GM06990 (cell line): Measurements from ENCODE around the gene CDHR2.

Source experiments
- DNase-seq: peaks from one replicate; pipeline ENCODE4 v3.0.0-alpha.2; 2011; ENCODE audit not compliant: insufficient read length; ENCODE audit errors: extremely low read depth
- H3K27me3 ChIP-seq: replicated peaks from 2 replicates; pipeline ENCODE4 v1.6.0; 2011; ENCODE audit warnings: low read length; ENCODE audit not compliant: control insufficient read depth, insufficient read depth
- H3K36me3 ChIP-seq: 2 replicates; pipeline ENCODE4 v1.5.1; 2011; ENCODE audit warnings: low read length; ENCODE audit not compliant: control insufficient read depth, insufficient read depth
- H3K4me3 ChIP-seq: replicated peaks from 2 replicates; pipeline ENCODE4 v1.5.1; 2011; ENCODE audit warnings: low read depth, mild to moderate bottlenecking, control low read depth, low read length
- TF ChIP-seq, protein P1 (sequence below): IDR thresholded peaks from 2 replicates; pipeline ENCODE4 v1.5.1; 2011; ENCODE audit warnings: low read length, control low read depth, mild to moderate bottlenecking, inconsistent platforms; ENCODE audit not compliant: insufficient read depth, poor library complexity, severe bottlenecking

Gene CDHR2

GRCh38 chr5:176640616-176641015 lies 91.5 kb downstream of the CDHR2 start:
- DNase-seq: no peak
- Histone ChIP-seq H3K27me3 (no peaks in the 10 kb centered on the region; the same call in none of the 2 replicates), H3K36me3 (no peaks in the 10 kb centered on the region), H3K4me3 (no peak overlapping the region)
- TF ChIP-seq, protein P1, sequence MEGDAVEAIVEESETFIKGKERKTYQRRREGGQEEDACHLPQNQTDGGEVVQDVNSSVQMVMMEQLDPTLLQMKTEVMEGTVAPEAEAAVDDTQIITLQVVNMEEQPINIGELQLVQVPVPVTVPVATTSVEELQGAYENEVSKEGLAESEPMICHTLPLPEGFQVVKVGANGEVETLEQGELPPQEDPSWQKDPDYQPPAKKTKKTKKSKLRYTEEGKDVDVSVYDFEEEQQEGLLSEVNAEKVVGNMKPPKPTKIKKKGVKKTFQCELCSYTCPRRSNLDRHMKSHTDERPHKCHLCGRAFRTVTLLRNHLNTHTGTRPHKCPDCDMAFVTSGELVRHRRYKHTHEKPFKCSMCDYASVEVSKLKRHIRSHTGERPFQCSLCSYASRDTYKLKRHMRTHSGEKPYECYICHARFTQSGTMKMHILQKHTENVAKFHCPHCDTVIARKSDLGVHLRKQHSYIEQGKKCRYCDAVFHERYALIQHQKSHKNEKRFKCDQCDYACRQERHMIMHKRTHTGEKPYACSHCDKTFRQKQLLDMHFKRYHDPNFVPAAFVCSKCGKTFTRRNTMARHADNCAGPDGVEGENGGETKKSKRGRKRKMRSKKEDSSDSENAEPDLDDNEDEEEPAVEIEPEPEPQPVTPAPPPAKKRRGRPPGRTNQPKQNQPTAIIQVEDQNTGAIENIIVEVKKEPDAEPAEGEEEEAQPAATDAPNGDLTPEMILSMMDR: no peak

GRCh38 chr5:176642675-176643490 lies 93.7 kb downstream of the CDHR2 start:
- H3K36me3 ChIP-seq: no peaks in the 10 kb centered on the region
- no peaks in the 10 kb centered on the region; the same call in 1 of the 2 replicates for H3K27me3 ChIP-seq
- DNase-seq: no peak
- H3K4me3 ChIP-seq: no peak overlapping the region
- TF ChIP-seq, protein P1: no peak

DNA sequence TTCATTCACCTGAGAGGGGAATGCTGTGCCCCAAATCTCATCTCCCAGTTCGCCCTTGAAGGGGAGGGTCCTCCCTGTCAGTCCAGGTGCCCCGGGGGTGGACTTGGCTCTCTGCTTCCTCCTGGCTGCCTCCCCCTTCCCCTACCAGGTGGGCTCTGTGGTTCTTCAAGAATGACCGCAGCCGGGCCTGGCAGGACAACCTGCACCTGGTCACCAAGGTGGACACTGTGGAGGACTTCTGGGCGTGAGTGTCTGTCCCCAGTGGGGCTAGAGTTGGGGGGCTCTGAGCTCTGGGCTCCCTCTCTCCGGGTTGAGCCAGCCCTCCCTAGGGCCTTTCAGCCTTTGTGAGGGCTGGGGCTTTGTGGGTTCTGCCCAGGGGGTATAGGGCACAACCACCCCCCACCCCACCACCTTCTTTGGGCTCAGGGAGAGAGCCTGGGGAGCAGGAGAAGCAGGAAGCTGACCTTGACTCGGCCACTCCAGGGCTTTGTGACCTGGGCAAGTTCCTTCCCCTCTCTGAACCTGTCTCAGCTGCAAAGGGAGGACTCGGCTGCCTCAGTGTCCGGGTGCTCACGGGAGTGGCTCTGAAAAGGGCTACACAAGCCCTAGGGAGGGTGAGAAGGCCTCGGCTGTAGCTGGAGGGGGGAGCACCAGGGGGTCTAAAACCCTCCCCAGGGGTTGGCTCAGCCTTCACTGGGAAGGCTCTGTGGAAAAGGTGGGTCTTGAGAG lies 94.5 kb downstream of the CDHR2 start:
- H3K36me3 ChIP-seq: no peaks in the 10 kb centered on the region
- no peak for DNase-seq
- no peaks in the 10 kb centered on the region for H3K27me3 ChIP-seq
- TF ChIP-seq, protein P1: no peak
- H3K4me3 ChIP-seq: no peak overlapping the region

DNA sequence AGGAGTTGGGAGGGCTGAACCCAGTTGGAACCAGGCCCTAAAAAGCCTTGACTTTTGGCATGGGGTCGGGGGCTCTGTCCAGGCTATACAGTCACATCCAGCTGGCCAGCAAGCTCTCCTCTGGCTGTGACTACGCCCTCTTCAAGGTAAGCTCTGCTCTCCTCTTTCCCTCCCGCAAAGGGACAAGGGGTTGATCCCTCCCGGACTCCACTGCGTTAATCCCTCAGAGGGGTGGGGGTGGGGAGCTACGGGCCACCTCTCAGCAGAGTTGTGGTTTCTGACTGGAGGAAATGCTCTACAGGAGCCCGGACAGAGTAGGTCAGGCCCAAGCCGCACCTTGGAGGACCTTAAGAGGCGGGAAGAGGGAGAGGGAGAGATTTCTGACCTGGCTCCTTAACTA lies 95.2 kb downstream of the CDHR2 start:
- TF ChIP-seq, protein P1: no peak
- no peak for DNase-seq
- Histone ChIP-seq H3K4me3 (no peak overlapping the region), H3K36me3 (no peaks in the 10 kb centered on the region), H3K27me3 (no peaks in the 10 kb centered on the region)

DNA sequence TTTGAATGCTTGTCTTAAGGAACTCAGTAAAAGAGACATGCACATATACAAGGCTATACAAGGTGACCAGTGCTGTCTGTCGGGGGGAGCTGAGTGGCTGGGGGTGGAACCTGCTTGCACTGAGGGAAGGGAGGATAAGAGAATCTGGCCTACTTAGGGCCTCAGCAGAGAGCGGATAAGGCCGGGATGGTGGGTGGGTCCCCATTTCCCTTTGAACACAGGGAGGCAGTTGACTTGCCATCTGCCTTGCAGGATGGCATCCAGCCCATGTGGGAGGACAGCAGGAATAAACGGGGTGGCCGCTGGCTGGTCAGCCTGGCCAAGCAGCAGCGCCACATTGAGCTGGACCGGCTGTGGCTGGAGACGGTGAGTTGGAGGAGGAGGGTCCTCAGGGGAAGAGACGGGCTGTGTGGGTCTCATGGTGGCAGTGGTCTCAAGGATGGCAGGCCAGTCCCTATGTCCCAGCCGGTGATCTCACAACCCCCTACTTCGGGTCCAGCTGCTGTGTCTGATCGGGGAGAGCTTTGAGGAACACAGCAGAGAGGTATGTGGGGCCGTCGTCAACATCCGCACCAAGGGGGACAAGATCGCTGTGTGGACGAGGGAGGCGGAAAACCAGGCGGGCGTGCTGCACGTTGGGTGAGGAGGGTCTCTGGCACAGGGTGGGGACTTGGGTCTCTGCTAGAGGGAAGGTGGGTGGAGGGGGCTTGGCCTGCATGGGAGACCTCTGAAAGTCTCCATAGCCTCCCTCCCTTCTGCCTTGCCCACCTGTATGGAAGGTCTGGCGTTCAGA lies 95.9 kb downstream of the CDHR2 start:
- Histone ChIP-seq H3K36me3 (no peaks in the 10 kb centered on the region), H3K4me3 (no peak overlapping the region), H3K27me3 (no peaks in the 10 kb centered on the region)
- DNase-seq: no peak
- TF ChIP-seq, protein P1: no peak
